Measurements from ENCODE around the gene INF2. TPM values are rescaled to one million over a fixed set of nuclear protein-coding genes. Genes with fewer than 3 reads are reported as not detected.
A peak's percentile ranks its signal among the peaks of the same experiment; 100 is the strongest.

Gene INF2
- 86.6 and 91.6 TPM in 2 replicates for total RNA-seq

GRCh38 chr14:104689109-104689880 is at the start of gene INF2:
TSS of gene INF2 (plus strand) at chr14:104689618. CDS start at chr14:104701366, 11,748 bp downstream.
- peak within 1 kb of the TSS; percentile 85 for H3K4me3 Mint-ChIP-seq
- H3K36me3 Mint-ChIP-seq (ENCODE audit: low read depth): no peaks in the 10 kb centered on the region
- intact Hi-C loops (cut with micrococcal nuclease): loop anchor here (1.0 kb wide), 1 partner anchor 12 kb away; no protein-coding TSS in a partner anchor
- H3K9me3 Mint-ChIP-seq: no peaks in the 10 kb centered on the region
- peak; percentile 27 for DNase-seq (ENCODE audit: low spot score)
- H3K4me1 Mint-ChIP-seq (ENCODE audit: low read depth): peaks cover 44% of the 10 kb centered on the region
- no peak within 1 kb of the TSS for H3K27ac Mint-ChIP-seq
- H3K27me3 Mint-ChIP-seq (ENCODE audit: insufficient read depth): no peaks in the 10 kb centered on the region

GRCh38 chr14:104639885-104640548 is 49.4 kb upstream of the INF2 start:
- peaks cover 6% of the 10 kb centered on the region for H3K27me3 Mint-ChIP-seq (ENCODE audit: insufficient read depth)
- peak; percentile 19 for DNase-seq (ENCODE audit: low spot score)
- no peaks in the 10 kb centered on the region for H3K36me3 Mint-ChIP-seq (ENCODE audit: low read depth)
- H3K9me3 Mint-ChIP-seq: peaks cover 4% of the 10 kb centered on the region
- no peak overlapping the region for H3K4me3 Mint-ChIP-seq
- H3K27ac Mint-ChIP-seq: no peak overlapping the region
- no peaks in the 10 kb centered on the region for H3K4me1 Mint-ChIP-seq (ENCODE audit: low read depth)
- intact Hi-C loops (cut with micrococcal nuclease): loop anchor here (1.0 kb wide), 2 partner anchors 503 to 562 kb away; no protein-coding TSS in a partner anchor

GRCh38 chr14:104640681-104641080 is 48.7 kb upstream of the INF2 start:
- H3K27me3 Mint-ChIP-seq (ENCODE audit: insufficient read depth): peaks cover 6% of the 10 kb centered on the region
- H3K36me3 Mint-ChIP-seq (ENCODE audit: low read depth): no peaks in the 10 kb centered on the region
- intact Hi-C loops (cut with micrococcal nuclease): loop anchor here (1.0 kb wide), 2 partner anchors 503 to 562 kb away; no protein-coding TSS in a partner anchor
- H3K4me1 Mint-ChIP-seq (ENCODE audit: low read depth): no peaks in the 10 kb centered on the region
- H3K9me3 Mint-ChIP-seq: peaks cover 7% of the 10 kb centered on the region
- H3K4me3 Mint-ChIP-seq: no peak overlapping the region
- DNase-seq (ENCODE audit: low spot score): no peak
- no peak overlapping the region for H3K27ac Mint-ChIP-seq

GRCh38 chr14:104641753-104642539 is 47.5 kb upstream of the INF2 start:
- intact Hi-C loops (cut with micrococcal nuclease): no loop called here
- Mint-ChIP-seq H3K4me3 (no peak overlapping the region), H3K27ac (no peak overlapping the region), H3K4me1 (ENCODE audit: low read depth) (no peaks in the 10 kb centered on the region), H3K9me3 (peaks cover 7% of the 10 kb centered on the region), H3K36me3 (ENCODE audit: low read depth) (no peaks in the 10 kb centered on the region), H3K27me3 (ENCODE audit: insufficient read depth) (peaks cover 8% of the 10 kb centered on the region)
- DNase-seq (ENCODE audit: low spot score): no peak

- Mint-ChIP-seq H3K4me3 (no peak overlapping the region), H3K9me3 (peaks cover 7% of the 10 kb centered on the region), H3K4me1 (ENCODE audit: low read depth) (no peaks in the 10 kb centered on the region), H3K27ac (no peak overlapping the region), H3K27me3 (ENCODE audit: insufficient read depth) (peaks cover 8% of the 10 kb centered on the region), H3K36me3 (ENCODE audit: low read depth) (no peaks in the 10 kb centered on the region)
- intact Hi-C loops (cut with micrococcal nuclease): no loop called here
- DNase-seq (ENCODE audit: low spot score): no peak
These were observed 46.9 kb upstream of the INF2 start for GRCh38 chr14:104642540-104642868.

- DNase-seq (ENCODE audit: low spot score): no peak
- Mint-ChIP-seq H3K4me1 (ENCODE audit: low read depth) (no peaks in the 10 kb centered on the region), H3K9me3 (peaks cover 7% of the 10 kb centered on the region), H3K4me3 (no peak overlapping the region), H3K27me3 (ENCODE audit: insufficient read depth) (peaks cover 6% of the 10 kb centered on the region), H3K36me3 (ENCODE audit: low read depth) (no peaks in the 10 kb centered on the region), H3K27ac (no peak overlapping the region)
- intact Hi-C loops (cut with micrococcal nuclease): no loop called here
These were observed 46.1 kb upstream of the INF2 start for GRCh38 chr14:104643306-104643705.

GRCh38 chr14:104644091-104644635 is 45.3 kb upstream of the INF2 start:
- no peaks in the 10 kb centered on the region for H3K36me3 Mint-ChIP-seq (ENCODE audit: low read depth)
- intact Hi-C loops (cut with micrococcal nuclease): no loop called here
- H3K4me1 Mint-ChIP-seq (ENCODE audit: low read depth): no peaks in the 10 kb centered on the region
- peaks cover 8% of the 10 kb centered on the region for H3K27me3 Mint-ChIP-seq (ENCODE audit: insufficient read depth)
- H3K27ac Mint-ChIP-seq: no peak overlapping the region
- H3K9me3 Mint-ChIP-seq: peaks cover 7% of the 10 kb centered on the region
- H3K4me3 Mint-ChIP-seq: no peak overlapping the region
- DNase-seq (ENCODE audit: low spot score): no peak

- Mint-ChIP-seq H3K27ac (no peak overlapping the region), H3K9me3 (peaks cover 7% of the 10 kb centered on the region), H3K27me3 (ENCODE audit: insufficient read depth) (peaks cover 12% of the 10 kb centered on the region), H3K36me3 (ENCODE audit: low read depth) (no peaks in the 10 kb centered on the region), H3K4me3 (no peak overlapping the region), H3K4me1 (ENCODE audit: low read depth) (no peaks in the 10 kb centered on the region)
- intact Hi-C loops (cut with micrococcal nuclease): no loop called here
- no peak for DNase-seq (ENCODE audit: low spot score)
These were observed 44.6 kb upstream of the INF2 start for GRCh38 chr14:104644656-104645378.

- Mint-ChIP-seq H3K36me3 (ENCODE audit: low read depth) (no peaks in the 10 kb centered on the region), H3K27ac (no peak overlapping the region), H3K4me1 (ENCODE audit: low read depth) (no peaks in the 10 kb centered on the region), H3K4me3 (no peak overlapping the region), H3K27me3 (ENCODE audit: insufficient read depth) (peaks cover 14% of the 10 kb centered on the region), H3K9me3 (peaks cover 11% of the 10 kb centered on the region)
- DNase-seq (ENCODE audit: low spot score): no peak
- intact Hi-C loops (cut with micrococcal nuclease): no loop called here
These were observed 41.9 kb upstream of the INF2 start for GRCh38 chr14:104647467-104648043.

GRCh38 chr14:104650057-104650980 is 39.1 kb upstream of the INF2 start:
- H3K36me3 Mint-ChIP-seq (ENCODE audit: low read depth): peaks cover 2% of the 10 kb centered on the region
- no peaks in the 10 kb centered on the region for H3K4me1 Mint-ChIP-seq (ENCODE audit: low read depth)
- intact Hi-C loops (cut with micrococcal nuclease): loop anchor here (1.0 kb wide), 2 partner anchors 27 to 58 kb away; no protein-coding TSS in a partner anchor
- DNase-seq (ENCODE audit: low spot score): peak; percentile 49
- H3K27me3 Mint-ChIP-seq (ENCODE audit: insufficient read depth): peaks cover 13% of the 10 kb centered on the region
- no peak overlapping the region for H3K4me3 Mint-ChIP-seq
- H3K9me3 Mint-ChIP-seq: peaks cover 17% of the 10 kb centered on the region
- H3K27ac Mint-ChIP-seq: no peak overlapping the region
